Measurements from ENCODE around the gene RNPC3.
"Not testable (repeated sequence)": the region's sequence is repeated elsewhere in the genome, so short reads cannot be mapped to it uniquely, and the experiment has no call there.

RNPC3 gene

GRCh38 chr1:103561643-103562395, 36.3 kb downstream of the RNPC3 start:
- no peak for DNase-seq

- DNase-seq = no peak
Measured at GRCh38 chr1:103563056-103563455, 37.6 kb downstream of the RNPC3 start.

GRCh38 chr1:103569493-103569892, 44.0 kb downstream of the RNPC3 start:
- DNase-seq = no peak

- not testable (repeated sequence) for DNase-seq
Measured at GRCh38 chr1:103571289-103571688, 45.8 kb downstream of the RNPC3 start, which contains the start of gene AMY2B. AMY2B (plus strand) TSS chr1:103571589; CDS start chr1:103571603, 14 bp downstream.

GRCh38 chr1:103576065-103576464, 50.6 kb downstream of the RNPC3 start:
- no peak for DNase-seq

GRCh38 chr1:103576784-103577183, 51.3 kb downstream of the RNPC3 start:
- not testable (repeated sequence) for DNase-seq

GRCh38 chr1:103582464-103582863, 57.0 kb downstream of the RNPC3 start:
- no peak for DNase-seq

- DNase-seq = no peak
Measured at GRCh38 chr1:103583887-103584286, 58.4 kb downstream of the RNPC3 start.

- DNase-seq = no peak
Measured at GRCh38 chr1:103584537-103584936, 59.0 kb downstream of the RNPC3 start.

GRCh38 chr1:103602740-103603139, 77.2 kb downstream of the RNPC3 start:
- DNase-seq = not testable (repeated sequence)
